Tibial nerve (tissue), 4 donors: Measurements from ENCODE around the gene DIP2C. TPM values are rescaled to one million over a fixed set of nuclear protein-coding genes. Genes with fewer than 3 reads are reported as not detected.

ENCODE experiments used
- DNase-seq, 2 donors: peaks; one replicate each; pipeline ENCODE4 v3.0.0-alpha.2; 2019; ENCODE audit warnings: low spot score in 2 of 2
- H3K27ac ChIP-seq, 4 donors: fragments of 200-600 bp; sonication (generic) in 3 of 4; one replicate each; pipeline ENCODE4 v1.5.1; 2017 to 2019; ENCODE audit warnings: mild to moderate bottlenecking in 1 of 4
- H3K27me3 ChIP-seq, 2 donors: fragments of 200-600 bp; sonication (generic) in 1 of 2; one replicate each; pipeline versions ENCODE4 v1.5.1 to v1.6.0; 2017 to 2019
- H3K36me3 ChIP-seq, 3 donors: fragments of 200-600 bp; sonication (generic); one replicate each; pipeline ENCODE4 v1.5.1; 2018 to 2019
- H3K4me1 ChIP-seq, 4 donors: fragments of 200-600 bp; sonication (generic) in 3 of 4; one replicate each; pipeline ENCODE4 v1.5.1; 2017 to 2019
- H3K4me3 ChIP-seq, 4 donors: fragments of 200-600 bp; sonication (generic) in 3 of 4; one replicate each; pipeline ENCODE4 v1.5.1; 2017 to 2019; ENCODE audit warnings: mild to moderate bottlenecking in 1 of 4, moderate library complexity in 1 of 4
- H3K9me3 ChIP-seq, 4 donors: fragments of 200-600 bp; sonication (generic) in 3 of 4; one replicate each; pipeline ENCODE4 v1.5.1; 2017 to 2019
- CTCF ChIP-seq, 5 experiments: fragments of 200-600 bp in 3 of 5; fragments of 450-650 bp in 2 of 5; sonication (generic) in 3 of 5; IDR thresholded peaks; one replicate each; pipeline ENCODE4 v1.5.1; 2016 to 2019; ENCODE audit warnings: antibody characterized with exemption in 5 of 5, mild to moderate bottlenecking in 3 of 5, moderate library complexity in 2 of 5
- EP300 ChIP-seq, 2 donors: sonication (generic); formaldehyde crosslinking; IDR thresholded peaks; one replicate each; pipeline ENCODE4 v1.6.1; 2017; ENCODE audit warnings: antibody characterized with exemption in 2 of 2, mild to moderate bottlenecking in 1 of 2
- POLR2A ChIP-seq, 2 donors: fragments of 450-650 bp; IDR thresholded peaks; one replicate each; pipeline ENCODE4 v1.6.1; 2017; ENCODE audit warnings: antibody characterized with exemption in 2 of 2, mild to moderate bottlenecking in 2 of 2, moderate library complexity in 2 of 2
- WGBS, 2 donors: methylation state at CpG; one replicate each; pipeline ENCODE4 v1.1.5; 2018; 5-methylcytosine and 5-hydroxymethylcytosine counted together
- total RNA-seq, 4 donors: library from RNA; depleted of rRNA; stranded (reverse); fragments of >200 nt; gene quantifications; one replicate each; pipeline ENCODE4 v1.1.0, GENCODE V29; 2016

DIP2C gene
- total RNA-seq, 4 donors from 2014 or later = 31.4 to 46.5 (median 36.0) TPM

- WGBS, 2 donors = 78 to 86% methylated on average over 14 of the region's 14 CpGs
- peaks cover 0 to 35% (median 12%) of the 10 kb centered on the region in 4 donors for H3K4me1 ChIP-seq
- H3K36me3 ChIP-seq = peaks cover 0 to 29% (median 0%) of the 10 kb centered on the region in 3 donors
- no peak overlapping the region for H3K4me3 ChIP-seq
- TF ChIP-seq POLR2A (IDR thresholded peaks at IDR 0.05) = no peak
- no peak for TF ChIP-seq EP300 (IDR thresholded peaks at IDR 0.05)
- no peak for TF ChIP-seq CTCF (IDR thresholded peaks at IDR 0.05)
- H3K9me3 ChIP-seq = no peaks in the 10 kb centered on the region
- DNase-seq = no peak
- H3K27ac ChIP-seq = peak overlapping the region; percentile 65 to 94 (median 78)
- no peaks in the 10 kb centered on the region for H3K27me3 ChIP-seq
Observed at GRCh38 chr10:393787-394438, 295.6 kb downstream of the DIP2C start.

- TF ChIP-seq EP300 (IDR thresholded peaks at IDR 0.05) = no peak
- TF ChIP-seq POLR2A (IDR thresholded peaks at IDR 0.05) = no peak
- no peak for TF ChIP-seq CTCF (IDR thresholded peaks at IDR 0.05)
- Histone ChIP-seq H3K27ac (peak overlapping the region in 2 of 4 donors; percentile 87 to 94), H3K27me3 (no peaks in the 10 kb centered on the region), H3K36me3 (peaks cover 0 to 33% (median 0%) of the 10 kb centered on the region in 3 donors), H3K4me1 (peaks cover 0 to 36% (median 12%) of the 10 kb centered on the region in 4 donors), H3K9me3 (no peaks in the 10 kb centered on the region), H3K4me3 (no peak overlapping the region)
- DNase-seq = no peak
- WGBS, 2 donors = 82% methylated on average over 13 of the region's 13 CpGs
Observed at GRCh38 chr10:393106-393745, 296.2 kb downstream of the DIP2C start.

- H3K4me1 ChIP-seq = peaks cover 0 to 37% (median 12%) of the 10 kb centered on the region in 4 donors
- no peaks in the 10 kb centered on the region for H3K9me3 ChIP-seq
- H3K27ac ChIP-seq = peak overlapping the region in 2 of 4 donors; percentile 87 to 94
- TF ChIP-seq EP300 (IDR thresholded peaks at IDR 0.05) (no peak), POLR2A (IDR thresholded peaks at IDR 0.05) (no peak), CTCF (IDR thresholded peaks at IDR 0.05) (no peak)
- DNase-seq = no peak
- no peaks in the 10 kb centered on the region for H3K27me3 ChIP-seq
- H3K36me3 ChIP-seq = peaks cover 0 to 39% (median 0%) of the 10 kb centered on the region in 3 donors
- no peak overlapping the region for H3K4me3 ChIP-seq
- WGBS, 2 donors = 89 to 91% methylated on average over 21 of the region's 21 CpGs
Observed at GRCh38 chr10:392705-393037, 296.8 kb downstream of the DIP2C start.

- WGBS, 2 donors = 71 to 85% methylated on average over 27 of the region's 27 CpGs
- no peaks in the 10 kb centered on the region for H3K9me3 ChIP-seq
- TF ChIP-seq EP300 (IDR thresholded peaks at IDR 0.05) (no peak), CTCF (IDR thresholded peaks at IDR 0.05) (no peak), POLR2A (IDR thresholded peaks at IDR 0.05) (no peak)
- H3K36me3 ChIP-seq = peaks cover 0 to 45% (median 0%) of the 10 kb centered on the region in 3 donors
- peaks cover 0 to 32% (median 10%) of the 10 kb centered on the region in 4 donors for H3K4me1 ChIP-seq
- H3K27ac ChIP-seq = peak overlapping the region in 3 of 4 donors; percentile 14 to 87 (median 57)
- no peak for DNase-seq
- no peaks in the 10 kb centered on the region for H3K27me3 ChIP-seq
- no peak overlapping the region for H3K4me3 ChIP-seq
Observed at GRCh38 chr10:391847-392704, 297.4 kb downstream of the DIP2C start.
